D341Med (cell line): ENCODE results near the gene GNAT1.
"Not testable (repeated sequence)": the region's sequence is repeated elsewhere in the genome, so short reads cannot be mapped to it uniquely, and the experiment has no call there.

Source experiments
- DNase-seq: peaks from one replicate; pipeline ENCODE4 v3.0.0; 2012; ENCODE audit warnings: low spot score

The GNAT1 gene

DNA sequence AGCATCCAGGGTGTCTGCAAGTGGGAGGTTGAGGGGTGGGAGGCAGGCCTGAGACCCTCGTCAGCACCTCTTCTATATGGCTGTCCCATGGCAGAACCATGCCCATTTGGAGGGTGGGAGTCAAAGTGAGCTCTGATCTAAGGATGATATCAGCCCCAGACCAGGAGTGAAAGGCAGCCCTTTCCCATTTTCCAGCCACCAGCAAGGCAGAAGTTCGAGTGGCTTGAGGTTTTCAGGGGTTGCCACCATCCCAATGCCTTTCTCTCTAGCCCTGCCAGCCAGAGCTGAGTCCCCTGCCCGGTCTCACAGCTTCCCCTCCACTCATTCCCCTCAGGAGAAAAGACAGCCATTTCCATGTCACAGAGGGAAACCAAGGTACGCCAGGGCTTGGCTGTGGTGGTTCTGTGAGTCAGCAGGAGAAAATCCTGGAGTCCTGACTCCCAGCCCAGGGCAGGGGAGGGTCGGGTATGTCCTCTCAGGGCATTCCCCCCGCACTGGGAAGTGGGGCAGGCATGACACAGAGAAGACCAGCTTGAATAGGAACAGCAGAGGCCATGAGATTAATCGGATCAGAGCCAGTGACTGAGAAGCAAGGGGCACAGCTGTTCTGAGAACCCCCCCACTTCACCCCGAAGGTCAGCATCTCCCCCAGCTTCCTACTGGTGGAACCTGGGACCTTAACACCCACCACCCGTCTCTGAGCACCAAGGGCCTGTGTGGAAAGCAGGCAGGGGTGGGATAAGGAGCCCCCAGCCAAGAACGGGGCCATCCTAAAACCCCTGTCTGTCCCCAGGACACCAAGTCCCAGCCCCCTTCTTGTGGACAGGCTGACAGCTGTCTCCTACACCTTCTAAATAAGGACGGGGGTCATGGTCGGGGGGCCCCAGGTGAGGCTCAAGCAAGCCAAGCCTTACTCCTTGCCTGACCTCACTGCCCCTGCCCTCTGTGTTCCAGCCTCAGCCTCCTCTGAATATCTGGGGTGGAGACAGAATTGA is 12.7 kb downstream of the GNAT1 start:
- DNase-seq = no peak

DNA sequence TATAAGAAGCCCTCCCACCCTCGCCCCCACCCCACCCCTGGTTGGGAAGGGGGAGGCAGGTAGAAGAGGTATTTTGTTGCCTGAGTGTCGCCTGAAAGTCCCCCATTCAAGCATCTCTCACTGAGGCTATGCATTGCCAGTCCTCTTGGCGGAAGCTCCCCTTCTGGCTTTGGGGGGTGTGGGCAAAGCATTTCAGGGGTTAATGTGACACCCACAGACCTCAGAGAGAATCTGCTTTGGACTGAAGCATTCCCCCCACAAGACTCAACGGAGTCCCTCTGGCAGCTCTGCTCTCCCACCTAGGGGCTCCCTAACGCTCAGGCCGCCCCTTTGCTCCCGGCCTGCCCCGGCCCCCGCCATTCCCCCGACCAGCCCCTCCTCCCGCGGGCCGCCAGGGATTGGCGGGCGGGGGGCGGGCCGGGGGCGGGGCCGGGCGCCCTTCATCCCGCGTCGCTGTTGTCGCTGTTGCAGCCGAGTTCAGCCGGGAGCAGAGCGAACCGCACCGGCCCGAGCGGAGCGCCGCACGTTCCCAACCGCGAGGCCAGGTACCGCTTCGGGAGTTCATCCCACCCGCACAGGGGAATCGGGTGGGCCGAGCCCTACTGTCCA is 13.5 kb downstream of the GNAT1 start, which contains the start of gene SLC38A3:
SLC38A3 (plus strand) TSS at position 468 of the 609 bp plus-strand sequence. CDS start 8,929 bp downstream, outside the sequence.
- DNase-seq = peak; percentile 93

DNA sequence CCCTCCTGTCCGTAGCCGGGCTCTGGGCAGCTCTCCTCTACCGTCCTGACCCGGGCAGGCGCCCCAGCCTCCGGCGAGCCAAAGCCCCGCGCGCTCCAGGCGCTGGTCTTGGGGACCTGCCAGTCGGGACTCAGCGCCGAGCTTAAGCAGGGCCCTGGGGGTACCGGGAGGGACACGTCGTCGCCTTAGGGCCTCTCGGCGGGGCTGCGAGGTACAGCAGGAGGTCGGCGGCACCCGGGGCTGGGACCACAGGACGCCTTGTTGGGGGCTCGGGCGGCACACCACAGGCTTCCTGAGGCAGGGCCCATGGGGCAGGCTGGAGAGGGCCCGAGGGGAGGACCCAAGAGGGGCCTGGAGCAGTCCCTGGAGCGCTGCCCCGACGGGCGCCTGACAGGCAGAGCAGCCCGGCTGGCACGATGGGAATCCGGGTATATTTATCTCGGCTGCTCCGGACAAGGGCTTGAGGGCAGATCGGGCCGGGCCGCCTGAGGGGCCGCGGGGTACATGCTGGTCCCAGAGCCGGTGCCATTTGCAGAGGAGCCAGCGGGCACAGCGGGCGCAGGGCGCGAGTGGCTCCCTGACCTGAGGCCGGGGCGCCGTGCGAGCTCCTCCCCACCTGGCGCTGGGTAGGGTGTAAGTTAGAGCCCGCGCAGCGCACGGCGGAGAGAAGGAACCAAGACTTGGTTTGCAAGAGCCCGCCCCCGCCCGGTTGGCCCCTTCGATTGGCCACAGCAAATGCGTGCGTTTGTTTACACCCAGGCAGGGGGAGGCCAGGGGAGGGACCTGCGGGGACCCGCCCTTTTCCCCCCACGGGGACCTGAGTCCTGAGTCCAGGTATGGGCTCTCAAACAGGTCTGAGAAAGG is 14.2 kb downstream of the GNAT1 start:
- peak; percentile 74 for DNase-seq

DNA sequence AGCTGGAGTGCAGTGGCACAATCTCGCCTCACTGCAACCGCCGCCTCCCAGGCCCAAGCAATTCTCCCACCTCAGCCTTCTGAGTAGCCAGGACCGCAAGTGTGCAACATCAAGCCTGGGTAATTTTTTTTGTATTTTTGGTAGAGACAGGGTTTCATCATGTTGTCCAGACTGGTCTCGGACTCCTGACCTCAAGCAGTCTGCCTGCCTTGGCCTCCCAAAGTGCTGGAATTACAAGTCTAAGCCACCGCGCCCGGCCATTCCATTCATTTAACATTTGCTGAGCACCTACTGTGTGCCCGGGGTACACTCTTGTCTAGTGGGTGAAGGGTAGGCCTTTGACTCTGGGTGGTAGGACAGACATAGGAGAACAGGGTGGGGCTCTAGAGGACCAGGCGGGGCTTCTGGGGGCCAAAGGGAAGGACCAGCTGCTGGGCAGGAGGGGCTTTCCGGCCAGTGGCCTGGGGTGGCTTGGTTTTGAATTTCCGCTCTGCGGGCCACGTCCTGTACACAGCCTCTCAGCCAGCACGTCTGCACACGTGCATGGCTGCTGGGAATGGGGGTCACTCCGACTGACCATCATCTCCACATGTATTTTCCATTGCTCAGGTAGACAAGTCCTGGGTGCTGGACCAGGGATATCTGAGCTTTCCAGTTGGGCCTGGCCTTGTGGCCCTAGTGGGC is 16.1 kb downstream of the GNAT1 start:
- DNase-seq = no peak

DNA sequence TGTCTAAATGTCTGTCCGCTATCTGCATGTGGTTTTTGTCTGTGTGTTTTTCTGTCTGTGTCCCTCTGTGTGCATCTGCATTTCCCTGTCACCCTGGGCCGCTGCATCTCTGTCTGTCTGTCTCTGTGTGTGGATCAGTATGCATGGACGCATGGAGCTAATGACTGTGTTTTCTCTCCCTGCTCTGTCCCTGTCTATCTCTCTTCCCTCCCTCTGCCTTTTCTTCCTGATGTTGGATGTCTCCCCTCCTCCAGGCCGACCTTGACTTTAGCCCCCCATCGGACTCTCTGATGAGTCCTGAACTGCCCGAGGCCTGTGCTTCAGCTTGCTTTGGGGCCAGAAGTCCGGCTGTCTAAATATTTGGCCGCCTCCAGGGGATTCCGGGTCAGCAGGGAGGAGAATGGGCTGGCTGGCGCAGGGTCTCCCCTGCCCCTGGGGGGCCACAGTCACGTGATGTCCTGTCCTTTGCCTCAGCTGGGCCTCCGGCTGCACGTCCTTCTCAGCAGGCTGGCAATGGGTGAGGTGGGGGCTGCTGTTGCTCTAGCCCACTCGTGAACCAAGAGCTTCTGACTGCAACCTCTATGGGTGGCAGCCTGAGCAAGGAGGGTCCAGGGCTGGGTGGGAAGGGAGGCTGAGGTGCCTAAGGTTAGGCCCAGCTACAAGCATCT is 17.4 kb downstream of the GNAT1 start:
- no peak for DNase-seq

DNA sequence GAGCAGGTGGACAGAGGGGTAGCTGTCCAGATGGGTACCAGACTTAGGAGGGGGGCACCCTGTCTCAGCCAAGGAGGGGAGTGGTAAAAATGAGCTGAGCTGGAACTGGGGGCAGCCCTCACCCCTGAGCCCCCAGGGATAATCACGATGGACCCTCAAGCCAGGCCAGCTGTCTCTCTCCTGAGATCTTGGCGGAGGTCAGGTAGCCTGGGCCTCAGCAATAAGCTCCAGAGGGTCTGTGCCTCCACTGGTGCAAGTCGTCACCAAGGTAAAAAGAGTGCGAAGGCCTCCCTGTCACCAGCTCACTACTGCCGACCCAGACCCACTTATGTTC is 18.7 kb downstream of the GNAT1 start:
- no peak for DNase-seq

DNA sequence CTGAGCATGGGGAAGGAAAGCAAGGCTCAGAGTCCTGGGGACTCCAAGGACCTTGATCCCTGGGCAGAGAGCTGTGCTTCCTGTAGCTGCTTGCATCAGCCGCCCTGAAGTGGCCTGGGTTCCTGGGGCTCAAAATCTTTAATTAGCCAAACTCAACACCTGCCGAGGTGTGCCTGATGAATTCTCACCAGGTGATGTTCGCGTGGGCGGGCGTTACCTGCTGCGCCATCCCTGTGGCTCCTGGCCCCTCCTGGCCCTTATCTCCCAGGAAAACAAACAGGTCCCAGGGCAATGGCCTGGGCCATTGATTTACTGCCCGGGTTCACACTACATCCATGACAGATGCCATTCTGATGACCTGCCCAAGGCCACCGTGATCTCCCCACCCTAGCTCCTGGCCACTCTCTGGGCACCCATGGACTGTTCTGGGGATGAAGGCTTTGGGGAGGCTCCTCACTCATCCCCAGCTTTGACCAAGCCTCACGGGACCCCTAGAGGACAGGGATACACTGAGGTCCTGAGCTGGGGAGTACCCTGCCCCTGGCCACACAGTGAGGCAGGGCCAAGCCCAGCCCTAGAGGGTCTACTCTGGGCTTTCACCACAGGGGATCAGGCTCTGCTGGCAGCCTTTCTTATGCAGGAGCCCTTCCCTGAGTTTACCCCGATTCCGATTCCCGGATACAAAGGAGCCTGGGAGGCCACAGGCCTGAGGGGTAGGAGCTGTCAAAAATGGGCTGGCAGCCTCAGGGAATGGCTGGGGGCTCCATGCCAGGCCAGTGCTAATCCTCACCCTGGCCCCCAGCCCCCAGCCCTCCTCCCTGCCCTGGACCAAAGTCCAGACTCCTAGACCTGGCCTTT is 19.3 kb downstream of the GNAT1 start:
- no peak for DNase-seq

DNA sequence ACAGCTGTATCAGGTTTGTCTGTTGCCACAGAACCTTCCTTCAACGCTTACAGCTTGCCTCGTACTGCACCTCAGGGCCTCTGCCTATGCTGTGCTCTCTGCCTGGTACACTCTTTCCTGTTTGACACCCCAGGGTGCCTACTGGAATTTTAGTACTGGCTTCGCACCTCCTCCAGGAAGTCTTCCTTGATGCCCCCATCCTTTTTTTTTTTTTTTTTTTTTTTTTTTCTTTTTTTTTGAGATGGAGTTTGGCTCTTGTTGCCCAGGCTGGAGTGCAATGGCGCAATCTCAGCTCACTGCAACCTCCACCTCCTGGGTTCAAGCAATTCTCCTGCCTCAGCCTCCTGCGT is 19.9 kb downstream of the GNAT1 start:
- DNase-seq = not testable (repeated sequence)

DNA sequence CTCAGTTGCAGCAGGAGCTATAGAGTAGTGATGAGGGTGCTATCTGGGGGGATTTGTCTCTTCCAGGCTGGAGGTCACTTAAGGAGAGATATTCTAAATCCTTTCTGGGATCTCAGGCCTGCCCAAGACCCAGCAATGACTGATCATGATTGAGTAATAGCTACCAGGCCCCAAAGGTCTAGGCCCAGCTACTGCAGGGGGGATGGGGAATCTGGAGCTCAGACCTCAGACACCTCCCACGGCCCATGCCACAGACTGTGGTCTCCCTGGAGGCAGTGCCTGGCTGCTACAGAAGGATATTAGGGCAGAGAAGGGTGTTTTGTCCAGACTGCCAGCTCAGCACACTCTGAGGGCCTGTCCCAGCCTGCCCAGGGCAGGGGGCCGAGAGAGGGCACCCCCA is 20.5 kb downstream of the GNAT1 start:
- no peak for DNase-seq

DNA sequence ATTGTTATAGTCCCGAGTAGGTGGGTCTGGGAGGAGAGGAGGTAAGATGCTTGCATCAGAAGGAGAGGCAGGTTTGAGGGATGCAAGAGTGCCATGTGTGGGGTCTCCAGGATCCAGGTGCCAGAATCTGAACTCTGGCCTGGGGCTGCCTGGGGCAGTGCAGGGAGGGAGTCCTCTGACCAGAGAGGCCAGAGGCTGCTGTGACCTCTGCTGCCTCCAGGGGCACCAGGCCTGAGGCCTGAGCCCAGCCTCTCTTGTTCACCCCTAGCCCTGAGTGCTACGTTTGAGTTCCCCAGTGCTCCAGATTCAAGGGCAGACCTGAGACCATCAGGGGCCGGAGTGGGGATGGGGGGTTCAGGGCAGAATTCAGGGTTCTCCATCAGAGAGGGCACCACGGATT is 21.1 kb downstream of the GNAT1 start:
- DNase-seq = no peak

DNA sequence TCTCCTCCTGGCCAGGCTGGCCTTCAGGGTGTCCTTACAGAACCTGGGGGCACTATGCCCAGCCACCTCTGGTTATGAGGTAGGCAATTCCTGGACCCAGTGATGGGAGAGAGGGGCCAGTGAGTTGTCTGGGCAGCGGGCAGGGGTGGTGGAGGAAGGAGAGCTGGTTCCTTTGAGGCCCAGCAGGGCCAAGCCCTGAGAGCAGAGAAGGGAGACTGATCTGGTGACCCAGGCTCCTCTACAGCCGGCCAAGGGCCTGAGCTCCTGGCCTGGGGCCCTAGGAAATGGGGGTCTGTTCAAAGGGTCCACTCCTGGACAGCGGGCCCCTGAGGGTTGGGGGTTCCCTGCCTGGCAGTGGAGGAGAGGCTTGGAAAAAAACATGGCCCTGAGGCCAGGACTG is 21.6 kb downstream of the GNAT1 start:
- no peak for DNase-seq

DNA sequence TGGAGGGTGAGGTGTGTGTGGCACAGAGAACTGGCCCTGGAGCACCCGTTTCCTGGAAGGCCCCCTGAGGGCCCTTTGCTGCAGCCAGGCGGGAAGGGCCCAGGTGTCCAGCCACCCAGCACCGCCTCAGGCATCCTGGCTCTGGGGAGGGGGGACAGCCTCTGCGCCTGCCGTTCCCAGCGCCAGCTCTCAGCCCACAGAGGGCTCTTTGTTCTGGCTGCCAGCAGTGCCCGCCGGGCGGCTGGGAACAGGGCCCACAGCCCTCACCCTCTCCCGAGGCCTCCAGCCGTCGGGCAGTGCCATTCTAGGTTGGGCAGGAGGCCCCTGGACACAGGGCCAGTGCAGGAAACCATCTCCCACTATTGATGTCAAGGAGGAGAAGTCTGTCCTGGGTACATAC is 22.0 kb downstream of the GNAT1 start:
- DNase-seq = no peak

DNA sequence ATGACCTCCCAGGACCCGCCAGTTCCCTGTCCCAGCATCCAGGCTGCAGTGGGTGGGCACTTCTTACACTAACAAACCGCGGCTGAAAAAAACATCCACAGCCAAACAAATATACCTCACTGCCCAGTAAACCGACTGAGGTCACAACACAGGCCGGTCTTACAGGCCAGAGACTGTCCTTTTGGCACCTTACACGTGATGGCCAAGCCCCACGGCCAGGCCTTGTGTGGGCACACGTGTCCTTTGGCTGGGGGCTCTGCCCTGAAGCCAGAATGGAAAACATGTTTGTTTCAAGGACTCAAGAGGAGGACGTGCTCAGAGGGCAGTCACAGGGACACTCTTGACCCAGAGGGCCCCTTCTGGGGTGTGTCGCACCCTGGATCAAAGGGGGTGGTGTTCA is 23.4 kb downstream of the GNAT1 start:
- DNase-seq = no peak

DNA sequence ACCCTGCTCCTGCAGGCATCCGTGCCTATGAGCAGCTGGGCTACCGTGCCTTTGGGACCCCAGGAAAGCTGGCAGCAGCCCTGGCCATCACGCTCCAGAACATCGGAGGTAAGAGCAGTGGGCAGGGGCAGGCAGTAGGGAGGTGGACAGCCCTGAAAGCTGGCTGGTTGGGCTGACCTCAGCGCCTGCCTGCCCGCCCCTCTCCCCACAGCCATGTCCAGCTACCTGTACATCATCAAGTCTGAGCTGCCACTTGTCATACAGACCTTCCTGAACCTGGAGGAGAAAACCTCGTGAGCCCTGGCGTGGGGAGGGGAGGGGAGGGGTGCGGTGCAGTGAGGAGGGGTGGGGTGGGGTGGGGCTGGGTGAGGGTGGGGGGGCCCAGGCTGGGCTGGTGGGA is 24.1 kb downstream of the GNAT1 start:
- no peak for DNase-seq

DNA sequence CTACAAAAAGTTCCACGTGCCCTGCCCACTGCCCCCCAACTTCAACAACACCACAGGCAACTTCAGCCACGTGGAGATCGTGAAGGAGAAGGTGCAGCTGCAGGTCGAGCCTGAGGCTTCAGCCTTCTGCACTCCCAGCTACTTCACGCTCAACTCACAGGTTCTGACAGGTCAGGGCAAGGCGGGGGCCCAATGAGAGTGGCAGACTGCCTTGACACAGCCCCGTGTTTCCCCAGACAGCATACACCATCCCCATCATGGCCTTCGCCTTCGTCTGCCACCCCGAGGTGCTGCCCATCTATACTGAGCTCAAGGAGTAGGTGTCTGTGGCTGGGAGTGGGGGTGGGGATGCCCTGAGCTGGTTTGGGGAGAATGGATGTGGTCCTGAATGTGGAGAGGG is 26.3 kb downstream of the GNAT1 start:
- DNase-seq = no peak

DNA sequence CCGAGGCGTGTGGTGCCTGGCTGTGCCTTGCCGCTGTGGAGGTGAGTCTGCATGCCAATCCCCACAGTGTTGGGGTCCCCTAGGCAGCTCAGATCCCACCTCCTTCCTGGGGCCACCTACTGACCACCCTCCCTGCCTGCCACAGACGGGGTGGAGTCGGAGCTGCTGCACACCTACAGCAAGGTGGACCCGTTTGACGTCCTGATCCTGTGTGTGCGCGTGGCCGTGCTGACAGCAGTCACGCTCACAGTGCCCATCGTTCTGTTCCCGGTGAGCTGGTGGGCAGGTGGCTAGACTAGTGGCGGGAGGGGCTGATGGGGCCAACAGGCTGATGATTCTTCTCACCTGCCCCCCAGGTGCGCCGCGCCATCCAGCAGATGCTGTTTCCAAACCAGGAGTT is 27.0 kb downstream of the GNAT1 start:
- no peak for DNase-seq

DNA sequence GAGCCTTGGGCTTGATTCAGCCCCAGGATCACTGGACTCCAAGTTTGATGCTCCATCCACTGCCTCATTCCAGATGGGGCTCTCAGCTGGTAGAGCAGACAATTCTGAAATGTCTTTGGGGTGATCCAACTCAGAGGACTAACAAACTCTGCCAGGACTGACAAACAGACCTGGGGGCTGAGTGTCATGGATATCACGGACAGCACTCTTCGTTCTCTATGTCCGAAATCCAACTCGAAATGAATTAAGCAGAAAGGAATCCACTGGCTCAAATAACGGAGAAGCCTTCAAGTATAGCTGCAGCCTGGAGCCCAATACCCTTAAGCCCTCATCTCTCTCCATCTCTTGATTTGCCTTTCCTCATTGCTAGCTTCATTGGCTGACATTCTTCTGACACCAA is 27.9 kb downstream of the GNAT1 start:
- no peak for DNase-seq

DNA sequence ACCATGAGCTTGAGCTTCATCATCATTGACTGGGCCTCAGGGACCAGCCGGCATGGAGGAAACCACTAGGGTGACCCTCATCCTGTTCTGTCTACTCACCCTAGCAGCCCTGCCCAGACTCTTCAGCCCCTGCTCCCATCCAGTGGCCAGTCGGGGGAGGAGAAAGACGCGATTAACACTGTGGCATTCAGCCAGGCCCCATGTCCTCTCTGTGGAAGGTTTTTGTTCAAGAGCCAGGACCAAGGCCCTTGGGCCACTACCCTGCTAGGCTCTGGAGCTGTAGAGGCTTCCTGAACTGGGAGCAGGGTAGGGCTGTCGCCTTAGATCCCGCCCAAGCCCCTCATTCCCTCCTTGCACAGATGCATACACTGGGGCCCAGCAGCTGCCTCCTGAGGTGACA is 28.7 kb downstream of the GNAT1 start:
- no peak for DNase-seq

DNA sequence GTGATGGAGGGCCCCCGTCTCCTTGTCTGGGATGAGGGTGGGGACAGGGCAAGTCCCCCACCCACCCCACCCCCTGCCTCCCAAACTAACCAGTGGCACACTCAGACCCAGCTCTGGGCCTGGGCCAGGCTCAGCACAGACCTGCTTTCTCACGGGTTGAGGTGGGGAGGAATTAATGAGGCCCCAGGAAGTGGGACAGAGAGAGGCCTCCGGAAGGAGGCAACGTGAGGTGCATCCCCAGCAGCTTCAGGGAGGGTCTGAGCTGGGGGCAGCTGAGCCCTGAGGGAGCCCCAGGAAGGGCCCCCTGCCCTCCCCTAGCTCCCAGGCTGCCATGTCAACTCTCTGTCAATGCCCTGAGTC is 29.6 kb downstream of the GNAT1 start:
- no peak for DNase-seq

DNA sequence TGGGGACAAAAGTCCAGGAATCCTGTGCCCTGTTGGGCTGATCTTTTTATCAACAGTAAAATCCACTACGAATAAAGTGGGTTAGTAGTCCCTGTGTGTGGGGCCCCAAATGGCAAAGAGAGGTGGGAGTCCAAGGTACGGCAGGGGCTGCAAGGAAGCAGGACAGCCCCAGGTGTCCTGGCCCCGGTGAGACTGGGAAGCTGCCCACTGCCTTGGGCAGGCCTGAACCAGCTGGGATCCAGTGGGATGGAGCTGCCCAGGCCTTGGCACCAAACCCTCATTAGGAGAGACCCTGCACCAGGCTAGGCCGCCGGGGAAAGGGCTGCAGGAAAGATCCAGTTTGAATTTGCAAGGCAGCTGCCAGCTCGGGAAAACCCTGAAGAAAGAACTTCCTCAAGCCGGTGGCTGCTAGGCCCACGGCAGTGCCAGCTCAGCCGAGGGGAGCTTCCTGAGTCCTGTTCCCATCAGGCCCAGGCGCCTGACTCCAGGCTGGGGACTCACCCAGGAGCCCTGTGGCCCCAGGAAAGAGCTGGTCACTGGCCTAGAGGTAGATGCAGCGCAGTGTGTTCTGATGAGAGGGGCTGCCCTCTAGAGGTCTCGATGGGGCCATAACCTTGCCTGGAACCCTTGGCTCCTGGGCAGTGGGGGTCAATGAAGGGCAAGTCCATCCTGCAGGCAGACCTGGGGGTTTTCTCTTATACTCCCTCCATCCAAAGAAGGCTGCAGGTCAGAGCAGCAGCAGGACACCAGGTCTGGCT is 30.2 kb downstream of the GNAT1 start:
- no peak for DNase-seq
